ENCODE measurements around the gene XPC.

Gene XPC

DNA sequence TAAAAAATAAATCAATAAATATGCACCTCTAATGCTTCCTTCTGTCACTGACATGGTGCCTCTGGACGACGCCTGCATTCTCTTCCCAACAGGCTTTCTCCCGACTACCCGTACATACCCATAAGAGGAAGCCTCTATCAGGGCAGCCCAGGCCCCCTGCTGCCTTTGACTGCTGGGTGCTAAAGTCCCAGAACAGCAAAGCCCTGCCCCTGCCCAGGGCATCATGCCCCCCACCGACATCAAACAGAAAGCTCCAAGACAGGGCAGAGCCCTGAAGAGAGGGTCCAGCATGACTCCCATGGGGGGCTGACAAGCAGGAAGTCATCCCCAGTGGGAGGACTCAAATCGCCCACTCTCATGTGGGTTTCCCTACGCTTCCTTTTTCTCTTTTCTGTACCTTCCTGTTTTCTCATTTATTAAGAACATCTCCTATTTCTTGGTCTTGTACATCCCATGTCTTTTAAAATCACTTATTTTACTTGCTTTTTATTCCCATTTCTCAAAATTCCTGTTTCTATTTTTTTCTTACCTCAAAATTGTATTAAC is 23.4 kb downstream of the XPC start:
- no peak for TF ChIP-seq ZNF248 (tag by site-specific recombination; IDR thresholded peaks at IDR 0.05)
- no peak for TF ChIP-seq ZNF214 (tag by site-specific recombination; IDR thresholded peaks at IDR 0.05; ENCODE audit: borderline replicate concordance)
- TF ChIP-seq, protein P1, sequence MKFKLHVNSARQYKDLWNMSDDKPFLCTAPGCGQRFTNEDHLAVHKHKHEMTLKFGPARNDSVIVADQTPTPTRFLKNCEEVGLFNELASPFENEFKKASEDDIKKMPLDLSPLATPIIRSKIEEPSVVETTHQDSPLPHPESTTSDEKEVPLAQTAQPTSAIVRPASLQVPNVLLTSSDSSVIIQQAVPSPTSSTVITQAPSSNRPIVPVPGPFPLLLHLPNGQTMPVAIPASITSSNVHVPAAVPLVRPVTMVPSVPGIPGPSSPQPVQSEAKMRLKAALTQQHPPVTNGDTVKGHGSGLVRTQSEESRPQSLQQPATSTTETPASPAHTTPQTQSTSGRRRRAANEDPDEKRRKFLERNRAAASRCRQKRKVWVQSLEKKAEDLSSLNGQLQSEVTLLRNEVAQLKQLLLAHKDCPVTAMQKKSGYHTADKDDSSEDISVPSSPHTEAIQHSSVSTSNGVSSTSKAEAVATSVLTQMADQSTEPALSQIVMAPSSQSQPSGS (tag by site-specific recombination; IDR thresholded peaks at IDR 0.05; ENCODE audit: low read depth), result no peak
- peak; percentile 24; the same call in 1 of the 2 replicates for TF ChIP-seq GLIS2 (tag by site-specific recombination; IDR thresholded peaks at IDR 0.05)
- TF ChIP-seq FEZF1 (tag by site-specific recombination; IDR thresholded peaks at IDR 0.05), result no peak
- TF ChIP-seq KLF16 (tag by site-specific recombination; IDR thresholded peaks at IDR 0.05), result no peak
- TF ChIP-seq ZNF423 (tag by site-specific recombination; IDR thresholded peaks at IDR 0.05), result no peak
- TF ChIP-seq ZIC2 (tag by site-specific recombination; IDR thresholded peaks at IDR 0.05), result peak; percentile 99
- TF ChIP-seq ZFHX2 (tag by site-specific recombination; conservative IDR thresholded peaks at IDR 0.05), result peak; percentile 31
- TF ChIP-seq ZFP69B (tag by site-specific recombination; IDR thresholded peaks at IDR 0.05), result no peak
- TF ChIP-seq ZNF664 (tag by site-specific recombination; IDR thresholded peaks at IDR 0.05), result no peak
- TF ChIP-seq, protein P2, sequence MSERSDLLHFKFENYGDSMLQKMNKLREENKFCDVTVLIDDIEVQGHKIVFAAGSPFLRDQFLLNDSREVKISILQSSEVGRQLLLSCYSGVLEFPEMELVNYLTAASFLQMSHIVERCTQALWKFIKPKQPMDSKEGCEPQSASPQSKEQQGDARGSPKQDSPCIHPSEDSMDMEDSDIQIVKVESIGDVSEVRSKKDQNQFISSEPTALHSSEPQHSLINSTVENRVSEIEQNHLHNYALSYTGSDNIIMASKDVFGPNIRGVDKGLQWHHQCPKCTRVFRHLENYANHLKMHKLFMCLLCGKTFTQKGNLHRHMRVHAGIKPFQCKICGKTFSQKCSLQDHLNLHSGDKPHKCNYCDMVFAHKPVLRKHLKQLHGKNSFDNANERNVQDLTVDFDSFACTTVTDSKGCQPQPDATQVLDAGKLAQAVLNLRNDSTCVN (tag by site-specific recombination; optimal IDR thresholded peaks at IDR 0.05), result no peak
- Histone ChIP-seq H3K36me3 (ENCODE audit: control insufficient read depth in 2 of 2, insufficient read depth in 1 of 2, low read length in 2 of 2) (peaks cover 14 to 93% of the 10 kb centered on the region in 2 experiments), H3K27ac (ENCODE audit: extremely low read depth, low read depth, low read length) (no peak overlapping the region), H3K9me3 (ENCODE audit: control insufficient read depth, insufficient read depth, low read depth, low read length) (no peaks in the 10 kb centered on the region), H3K4me1 (ENCODE audit: control insufficient read depth, insufficient read depth, low read length) (no peaks in the 10 kb centered on the region), H3K4me3 (ENCODE audit: low read depth, low read length) (no peak overlapping the region)
- CTCF ChIA-PET, result interaction anchor here (0.6 kb wide), 1 partner anchor 34 kb away, joined by 3 read pairs; no protein-coding TSS in a partner anchor
- POLR2A ChIA-PET, result no interaction called here

DNA sequence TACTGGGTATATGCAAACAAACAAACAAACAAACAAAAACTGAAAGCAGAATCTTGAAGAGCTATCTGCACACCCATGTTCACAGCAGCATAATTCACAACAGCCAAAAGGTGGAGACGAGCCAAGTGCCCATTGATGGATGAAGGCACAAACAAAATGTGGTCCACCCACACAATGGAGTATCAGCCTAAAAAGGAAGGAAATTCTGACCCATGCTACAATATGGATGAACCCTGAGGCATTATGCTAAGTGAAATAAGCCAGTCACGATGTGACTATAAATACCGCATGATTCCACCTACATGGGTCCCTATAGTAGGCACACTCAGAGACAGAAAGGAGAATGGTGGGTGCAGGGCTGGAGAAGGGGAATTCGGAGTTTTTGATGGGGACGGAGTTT is 24.1 kb downstream of the XPC start:
- Histone ChIP-seq H3K9me3 (ENCODE audit: control insufficient read depth, insufficient read depth, low read depth, low read length) (no peaks in the 10 kb centered on the region), H3K36me3 (ENCODE audit: control insufficient read depth in 2 of 2, insufficient read depth in 1 of 2, low read length in 2 of 2) (peaks cover 9 to 89% of the 10 kb centered on the region in 2 experiments), H3K4me3 (ENCODE audit: low read depth, low read length) (no peak overlapping the region), H3K27ac (ENCODE audit: extremely low read depth, low read depth, low read length) (no peak overlapping the region), H3K4me1 (ENCODE audit: control insufficient read depth, insufficient read depth, low read length) (no peaks in the 10 kb centered on the region)
- ChIA-PET CTCF (no interaction called here), POLR2A (interaction anchor here (1.4 kb wide), 1 partner anchor 9 kb away, joined by 3 read pairs; no protein-coding TSS in a partner anchor)
- TF ChIP-seq ZNF169 (tag by site-specific recombination; IDR thresholded peaks at IDR 0.05), result no peak
- TF ChIP-seq GLIS2 (tag by site-specific recombination; IDR thresholded peaks at IDR 0.05), result no peak
- TF ChIP-seq ZFHX2 (tag by site-specific recombination; conservative IDR thresholded peaks at IDR 0.05), result peak; percentile 40
- no peak for TF ChIP-seq ZBTB7A (tag by site-specific recombination; IDR thresholded peaks at IDR 0.05; ENCODE audit: low read depth)
- no peak for TF ChIP-seq IKZF3 (tag by site-specific recombination; IDR thresholded peaks at IDR 0.05)
- TF ChIP-seq, protein P3, sequence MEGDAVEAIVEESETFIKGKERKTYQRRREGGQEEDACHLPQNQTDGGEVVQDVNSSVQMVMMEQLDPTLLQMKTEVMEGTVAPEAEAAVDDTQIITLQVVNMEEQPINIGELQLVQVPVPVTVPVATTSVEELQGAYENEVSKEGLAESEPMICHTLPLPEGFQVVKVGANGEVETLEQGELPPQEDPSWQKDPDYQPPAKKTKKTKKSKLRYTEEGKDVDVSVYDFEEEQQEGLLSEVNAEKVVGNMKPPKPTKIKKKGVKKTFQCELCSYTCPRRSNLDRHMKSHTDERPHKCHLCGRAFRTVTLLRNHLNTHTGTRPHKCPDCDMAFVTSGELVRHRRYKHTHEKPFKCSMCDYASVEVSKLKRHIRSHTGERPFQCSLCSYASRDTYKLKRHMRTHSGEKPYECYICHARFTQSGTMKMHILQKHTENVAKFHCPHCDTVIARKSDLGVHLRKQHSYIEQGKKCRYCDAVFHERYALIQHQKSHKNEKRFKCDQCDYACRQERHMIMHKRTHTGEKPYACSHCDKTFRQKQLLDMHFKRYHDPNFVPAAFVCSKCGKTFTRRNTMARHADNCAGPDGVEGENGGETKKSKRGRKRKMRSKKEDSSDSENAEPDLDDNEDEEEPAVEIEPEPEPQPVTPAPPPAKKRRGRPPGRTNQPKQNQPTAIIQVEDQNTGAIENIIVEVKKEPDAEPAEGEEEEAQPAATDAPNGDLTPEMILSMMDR (tag by site-specific recombination; IDR thresholded peaks at IDR 0.05), result no peak
- no peak for TF ChIP-seq ZNF24 (tag by site-specific recombination; IDR thresholded peaks at IDR 0.05)
- TF ChIP-seq GLIS1 (tag by site-specific recombination; IDR thresholded peaks at IDR 0.05), result no peak
- TF ChIP-seq EGR2 (tag by site-specific recombination; IDR thresholded peaks at IDR 0.05; ENCODE audit: low read depth), result 0 out of 2 replicates have a peak, but pooled peaks have one; percentile 8

Data from HEK293 (cell line).